NCI-H187 treated with DMSO at 0.1 percent for 48 hours (cell line): ENCODE data around the gene ZNF138.
"Not testable (repeated sequence)": the region's sequence is repeated elsewhere in the genome, so short reads cannot be mapped to it uniquely, and the experiment has no call there.

Experiments
- DNase-seq: peaks from one replicate; lab custom pipeline; 2025; lab: John Stamatoyannopoulos, UW

The ZNF138 gene

DNA sequence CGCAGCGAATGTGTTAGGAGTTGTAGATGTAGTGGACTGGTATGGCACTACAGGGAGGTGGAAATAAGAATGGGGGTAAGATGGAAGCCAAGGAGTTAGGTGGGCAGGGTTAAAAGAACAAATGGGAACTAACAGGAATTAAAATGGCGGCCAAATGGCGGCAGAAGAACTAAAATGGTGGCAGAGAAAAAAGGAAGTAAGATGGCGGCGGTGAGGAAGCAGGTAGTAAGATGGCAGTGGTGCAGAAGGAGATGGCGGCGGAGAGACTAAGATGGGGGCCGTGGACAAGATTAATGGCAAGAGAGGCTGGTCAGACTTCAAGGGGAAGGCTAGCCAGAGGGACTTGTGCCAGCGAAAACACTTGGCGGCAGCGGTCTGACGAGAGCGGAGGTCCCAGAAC lies 44.5 kb downstream of the ZNF138 start:
- no peak for DNase-seq

DNA sequence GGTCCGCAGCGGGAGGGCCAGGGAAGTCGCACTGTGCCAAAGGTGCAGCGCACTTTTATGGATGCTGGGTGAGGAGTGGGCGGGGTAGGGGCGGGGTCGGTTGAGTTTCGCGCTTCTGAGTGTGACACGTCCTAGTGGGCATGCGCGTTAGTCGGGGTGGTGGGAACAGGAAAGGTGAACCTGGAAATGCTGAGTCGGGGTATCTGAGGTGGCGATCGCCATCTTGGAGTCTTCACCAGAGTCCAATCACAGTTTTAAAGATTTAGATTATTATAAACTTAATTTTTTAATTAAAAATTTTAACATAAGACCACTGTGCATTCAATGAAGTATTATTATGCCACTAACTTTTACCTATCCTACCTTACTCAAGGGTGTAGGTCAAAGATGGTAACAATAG lies 45.7 kb downstream of the ZNF138 start:
- no peak for DNase-seq

DNA sequence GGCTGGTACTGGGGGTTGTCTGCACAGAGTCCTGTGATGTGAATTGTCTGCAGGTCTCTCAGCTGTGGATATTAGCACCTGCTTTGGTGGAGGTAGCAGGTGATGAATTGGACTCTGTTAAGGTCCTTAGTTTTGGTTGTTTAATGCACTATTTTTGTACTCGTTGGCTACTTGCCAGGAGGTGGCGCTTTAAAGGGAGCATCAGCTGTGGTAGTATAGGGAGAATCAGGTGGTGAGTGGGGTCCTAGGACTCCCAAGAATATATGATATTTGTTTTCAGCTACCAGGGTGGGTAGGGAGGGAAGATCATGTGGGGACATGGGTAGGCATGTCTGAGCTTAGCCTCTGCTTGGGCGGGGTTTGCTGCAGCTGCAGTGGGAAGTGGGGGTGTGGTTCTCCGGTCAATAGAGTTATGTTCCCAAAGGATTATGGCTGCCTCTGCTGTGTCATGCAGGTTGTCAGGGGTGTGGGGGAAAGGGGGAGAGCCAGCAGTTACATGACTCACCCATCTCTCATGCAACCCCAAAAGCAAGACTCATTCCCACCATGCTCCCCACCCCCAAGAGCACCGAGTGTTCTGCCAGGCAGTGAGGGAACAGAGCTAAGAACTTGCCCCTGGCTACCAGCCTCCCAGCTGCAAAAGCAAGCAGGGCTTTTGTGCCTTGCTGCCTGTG lies 55.2 kb downstream of the ZNF138 start:
- peak; percentile 69 for DNase-seq

DNA sequence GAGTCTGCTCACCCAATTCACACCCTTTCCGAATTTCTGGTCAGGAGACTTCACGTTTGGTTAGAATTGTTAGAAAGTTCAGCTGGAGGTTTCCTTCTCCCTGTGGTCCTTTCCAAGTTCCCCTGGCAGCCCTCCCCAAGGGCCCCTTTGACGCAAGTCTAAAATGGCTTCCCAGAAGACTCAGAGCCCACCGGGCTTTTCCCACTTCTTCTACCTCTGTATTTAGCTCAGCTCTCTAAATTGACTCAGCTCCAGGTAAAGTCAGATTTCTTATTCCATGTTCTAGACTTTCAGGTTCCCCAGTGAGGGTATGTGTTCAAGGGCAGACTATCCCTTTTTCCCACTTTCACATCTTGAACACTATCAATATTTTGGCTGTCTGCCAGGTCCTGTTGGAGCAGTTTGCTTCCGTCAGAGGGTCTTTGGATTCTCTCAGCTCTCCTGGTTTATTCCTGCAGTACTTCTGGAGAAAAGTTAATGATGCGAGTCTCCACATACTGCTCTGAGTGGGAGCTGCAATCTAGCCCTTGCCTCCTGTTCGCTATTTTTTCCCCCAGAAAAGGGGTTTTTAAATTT lies 55.8 kb downstream of the ZNF138 start:
- no peak for DNase-seq

DNA sequence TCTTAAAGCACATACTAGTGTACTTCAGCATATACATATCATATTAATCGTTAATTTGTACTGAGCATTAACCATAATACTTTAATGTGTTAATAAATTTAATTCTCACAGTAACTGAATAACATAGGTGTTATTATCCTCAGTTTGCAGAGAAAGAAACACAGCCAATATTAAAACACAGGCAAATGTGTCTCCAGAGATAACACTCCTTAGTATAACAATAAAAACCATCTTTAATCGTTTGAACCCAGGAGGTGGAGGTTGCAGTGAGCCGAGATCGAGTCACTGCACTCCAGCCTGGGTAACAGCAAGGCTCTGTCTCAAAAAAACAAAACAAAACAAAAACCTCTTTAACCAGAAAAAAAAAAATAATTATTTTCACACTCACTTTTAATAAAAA lies 59.5 kb downstream of the ZNF138 start:
- DNase-seq, result no peak

DNA sequence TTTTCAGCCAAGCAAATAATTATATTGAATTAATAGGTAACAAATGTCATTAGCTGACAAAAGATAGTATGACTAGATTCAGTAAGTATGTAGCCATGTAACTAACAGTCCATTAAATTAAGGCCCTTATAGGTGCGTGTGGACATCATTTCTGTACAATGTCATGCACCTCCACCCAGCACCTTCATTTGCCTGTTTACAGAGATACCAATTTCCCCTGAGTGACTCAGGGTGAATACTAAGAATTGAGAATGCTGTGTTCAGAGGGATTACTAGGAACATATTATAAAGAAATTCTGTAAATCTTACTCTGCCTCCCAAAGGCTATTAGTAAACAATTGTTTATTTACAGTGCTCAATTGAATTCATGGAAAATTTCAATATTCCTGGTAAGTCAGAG lies 60.7 kb downstream of the ZNF138 start:
- DNase-seq, result no peak

DNA sequence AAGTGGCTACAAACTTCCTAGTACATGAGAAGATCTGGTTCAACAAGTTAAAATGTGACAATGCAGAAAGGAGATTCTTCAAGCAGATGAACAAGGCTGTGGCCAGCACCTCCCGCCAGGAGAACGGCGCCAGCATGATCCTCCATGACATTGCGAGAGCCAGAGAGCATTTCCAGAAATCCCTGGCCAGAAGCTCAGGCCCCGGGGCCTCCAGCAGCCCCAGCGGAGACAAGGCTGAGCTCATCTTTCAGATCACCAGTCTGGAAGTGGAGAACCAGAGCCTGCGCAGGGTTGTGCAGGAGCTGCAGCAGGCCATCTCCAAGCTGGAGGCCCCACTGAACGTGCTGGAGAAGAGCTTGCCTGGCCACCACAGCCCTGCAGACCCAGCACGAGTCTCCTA lies 68.8 kb downstream of the ZNF138 start:
- DNase-seq, result no peak

DNA sequence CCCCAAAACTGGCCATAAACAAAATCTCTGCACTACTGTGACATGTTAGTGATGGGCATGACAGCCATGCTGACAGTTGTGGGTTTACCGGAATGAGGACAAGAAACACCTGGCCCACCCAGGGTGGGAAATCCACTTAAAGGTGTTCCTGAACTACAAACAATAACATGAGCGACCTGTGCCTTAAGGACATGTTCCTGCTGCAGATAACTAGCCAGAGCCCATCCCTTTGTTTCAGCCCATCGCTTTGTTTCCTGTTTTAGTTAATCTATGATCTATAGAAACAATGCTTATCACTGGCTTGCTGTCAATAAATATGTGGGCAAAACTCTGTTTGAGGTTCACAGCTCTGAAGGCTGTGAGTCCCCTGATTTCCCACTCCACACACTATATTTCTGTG lies 69.3 kb downstream of the ZNF138 start:
- DNase-seq, result not testable (repeated sequence)

DNA sequence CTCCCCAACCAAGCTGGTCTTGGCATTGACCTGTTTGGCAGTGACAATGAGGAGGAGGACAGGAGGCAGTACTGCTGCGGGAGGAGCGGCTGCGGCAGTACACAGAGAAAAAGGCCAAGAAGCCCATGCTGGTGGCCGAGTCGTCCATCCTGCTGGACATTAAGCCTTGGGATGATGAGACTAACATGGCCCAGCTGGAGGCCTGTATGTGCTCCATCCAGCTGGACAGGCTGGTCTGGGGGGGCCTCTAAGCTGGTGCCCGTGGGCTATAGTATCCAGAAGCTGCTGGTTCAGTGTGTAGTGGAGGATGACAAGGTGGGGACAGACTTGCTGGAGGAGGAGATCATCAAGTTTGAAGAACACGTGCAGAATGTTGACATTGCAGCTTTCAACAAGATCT lies 69.7 kb downstream of the ZNF138 start:
- DNase-seq, result no peak

DNA sequence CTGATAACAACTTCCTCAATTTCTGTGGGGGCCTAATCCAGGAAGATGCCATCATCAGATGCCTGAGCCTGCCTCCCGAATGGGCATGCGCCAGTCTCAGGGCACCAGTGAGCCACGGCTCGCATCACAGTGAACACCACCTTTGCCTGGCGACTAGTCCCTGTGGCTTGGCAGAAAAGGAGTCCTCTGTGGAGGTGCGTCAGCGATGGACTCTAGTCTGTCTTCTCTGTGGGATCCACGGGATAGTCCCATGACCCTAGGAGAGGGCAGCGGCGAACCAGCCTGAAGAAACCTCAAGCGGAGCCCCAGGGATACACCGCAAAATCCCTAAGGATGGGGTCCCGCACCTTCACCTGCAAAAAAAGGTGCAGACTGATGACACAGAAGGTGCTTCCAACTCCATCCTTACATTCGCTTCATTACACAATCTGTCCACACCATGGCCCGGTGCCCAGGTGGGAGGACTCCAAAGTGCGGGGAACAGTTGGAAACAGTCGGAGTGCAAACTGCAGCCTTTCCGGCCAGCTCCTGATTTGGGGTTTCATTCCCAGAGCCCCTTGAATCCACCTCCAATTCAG lies 73.7 kb downstream of the ZNF138 start:
- DNase-seq, result no peak

DNA sequence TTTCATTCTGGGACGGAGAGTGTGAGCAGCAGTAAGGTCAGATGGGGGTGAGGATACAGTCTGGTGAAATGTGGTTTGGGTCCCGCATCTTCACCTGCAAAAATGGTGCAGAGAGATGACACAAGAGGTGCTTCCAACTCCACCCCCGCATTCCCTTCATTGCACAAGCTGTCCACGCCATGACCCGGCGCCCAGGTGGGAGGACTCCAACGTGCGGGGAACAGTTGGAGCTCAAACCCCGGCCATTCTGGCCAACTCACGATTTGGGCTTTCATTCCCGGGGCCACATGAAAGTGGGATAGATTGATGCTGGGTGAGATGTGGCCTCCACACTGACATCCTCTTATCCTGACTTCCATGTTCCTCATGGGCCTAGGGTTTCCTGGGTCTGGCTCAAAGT lies 74.3 kb downstream of the ZNF138 start:
- DNase-seq, result no peak

DNA sequence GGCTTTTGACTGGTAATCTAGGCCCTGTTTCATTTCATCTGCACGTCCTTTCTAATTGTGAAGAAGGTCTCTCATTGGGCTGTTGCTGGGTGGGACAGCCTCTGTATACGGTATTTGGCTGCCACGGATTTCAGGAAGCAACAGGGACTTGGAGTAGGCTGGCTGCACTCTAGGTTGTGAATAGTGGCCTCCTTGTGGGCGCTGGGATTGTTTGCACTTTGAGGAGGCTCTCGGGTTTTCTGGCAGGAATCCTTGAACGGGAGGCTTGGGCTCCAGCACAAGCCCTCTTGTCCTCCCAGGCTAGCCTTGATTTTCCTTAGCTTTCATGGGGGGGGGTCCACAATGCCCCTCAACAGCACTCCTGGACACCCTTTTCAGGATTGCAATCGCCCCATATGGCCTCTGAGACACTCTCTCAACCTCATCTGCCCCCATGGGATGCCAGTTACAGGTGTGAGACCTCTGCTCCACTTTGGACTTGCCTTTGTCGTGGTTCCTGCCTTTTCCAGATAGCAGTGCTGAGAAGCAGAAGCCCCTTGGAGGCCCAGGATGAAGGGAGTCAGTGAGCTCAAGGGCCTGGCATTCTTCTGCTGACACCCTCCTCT lies 75.0 kb downstream of the ZNF138 start:
- DNase-seq, result no peak

DNA sequence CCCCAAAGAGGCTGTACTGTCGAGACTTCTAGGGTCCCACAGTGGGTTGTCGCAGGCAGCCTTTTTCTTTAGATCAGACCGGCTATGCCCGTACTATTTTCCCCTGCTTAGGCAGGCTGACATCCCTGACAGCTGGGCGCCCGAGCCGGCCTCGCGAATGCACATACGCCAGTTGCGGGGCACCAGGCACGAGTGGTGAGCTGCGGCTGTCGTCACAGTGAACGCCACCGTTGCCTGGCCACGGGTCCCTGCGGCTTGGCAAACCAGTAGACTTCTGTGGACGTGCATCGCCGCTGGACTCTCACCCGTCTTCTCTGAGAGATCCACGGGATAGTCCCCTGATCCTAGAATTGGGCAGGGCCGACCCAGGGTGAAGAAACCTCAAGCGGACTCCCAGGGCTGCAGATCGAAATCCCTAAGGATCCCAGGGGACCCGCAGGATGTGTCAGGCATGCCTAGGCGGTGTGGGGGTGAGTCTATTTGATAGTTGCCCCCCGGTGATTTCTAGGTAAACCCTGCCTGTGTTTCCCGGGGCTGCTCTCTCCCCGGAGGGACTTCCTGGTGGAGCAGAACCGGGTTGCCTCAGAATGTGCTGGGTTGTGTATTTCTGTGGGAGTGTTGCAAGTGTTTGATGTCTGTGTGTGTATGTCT lies 75.8 kb downstream of the ZNF138 start:
- no peak for DNase-seq

DNA sequence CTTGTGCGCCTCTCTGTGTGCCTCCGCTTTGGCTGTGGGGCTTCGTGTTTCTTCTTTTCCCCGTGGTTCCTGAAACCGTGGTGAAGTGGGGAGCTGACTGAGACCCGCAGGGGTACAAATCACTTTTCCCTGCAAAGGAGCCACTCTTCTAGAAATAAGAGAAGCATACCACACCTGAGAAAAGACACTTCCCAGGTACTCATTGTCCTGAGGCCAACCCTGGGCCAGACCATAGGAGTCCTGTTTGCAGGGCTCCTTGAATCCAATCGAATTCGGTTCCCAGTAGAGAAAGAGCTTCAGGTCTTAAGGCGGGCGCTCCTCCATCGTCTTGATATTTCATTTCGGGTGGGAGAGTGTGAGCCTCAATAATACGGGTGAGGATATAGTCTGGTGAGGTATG lies 76.4 kb downstream of the ZNF138 start:
- DNase-seq, result no peak

DNA sequence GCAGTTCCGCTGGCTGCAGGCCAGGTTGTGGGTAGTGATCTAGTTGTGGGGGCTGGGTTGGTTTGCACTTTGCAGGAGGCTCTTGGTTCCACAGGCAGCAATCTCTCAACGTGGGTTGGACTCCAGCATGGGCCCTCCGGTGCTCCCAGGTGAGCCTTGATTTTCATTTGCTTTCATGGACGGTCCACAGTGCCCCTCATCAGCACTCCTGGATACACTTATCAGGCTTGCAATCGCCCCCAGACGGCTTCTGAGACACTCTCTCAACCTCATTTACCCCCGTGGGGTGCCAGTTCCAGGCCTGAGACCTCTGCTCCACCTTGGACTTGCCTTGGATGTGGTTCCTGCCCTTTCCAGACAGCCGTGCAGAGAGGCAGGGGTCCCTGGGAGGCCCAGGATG lies 77.5 kb downstream of the ZNF138 start:
- DNase-seq, result no peak

DNA sequence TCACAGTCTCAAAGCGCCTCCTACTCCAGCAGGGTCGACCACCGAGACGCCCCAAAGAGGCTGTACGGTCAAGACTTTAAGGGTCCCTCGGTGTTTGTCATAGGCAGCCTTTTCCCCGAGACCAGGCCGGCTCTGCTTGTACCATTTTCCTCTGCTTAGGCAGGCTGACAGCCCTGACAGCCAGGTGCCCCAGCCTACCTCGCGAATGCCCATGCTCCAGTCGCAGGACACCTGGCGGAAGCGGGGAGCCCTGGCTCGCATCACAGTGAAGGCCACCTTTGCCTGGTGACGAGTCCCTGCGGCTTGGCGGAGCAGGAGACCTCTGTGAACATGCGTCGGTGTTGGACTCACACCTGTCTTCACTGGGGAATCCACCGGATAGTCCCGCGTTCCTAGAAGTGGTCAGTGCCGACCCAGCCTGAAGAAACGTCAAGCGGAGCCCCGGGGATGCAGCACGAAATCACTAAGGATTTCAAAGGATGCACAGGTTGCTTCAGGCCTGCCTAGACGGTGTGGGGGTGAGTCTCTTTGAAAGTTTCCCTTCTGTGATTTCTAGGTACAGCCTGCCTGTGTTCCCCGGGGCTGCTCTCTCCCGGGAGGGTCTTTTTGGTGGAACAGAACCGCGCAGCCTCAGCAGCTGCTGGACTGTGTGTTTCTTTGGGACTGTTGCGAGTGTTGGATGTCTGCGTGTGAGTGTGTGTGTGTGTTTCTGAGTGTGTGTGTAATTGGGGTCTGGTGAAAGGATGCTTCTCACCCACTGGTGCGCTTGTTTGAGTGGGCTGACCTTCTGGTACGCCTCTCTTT lies 78.3 kb downstream of the ZNF138 start:
- no peak for DNase-seq

DNA sequence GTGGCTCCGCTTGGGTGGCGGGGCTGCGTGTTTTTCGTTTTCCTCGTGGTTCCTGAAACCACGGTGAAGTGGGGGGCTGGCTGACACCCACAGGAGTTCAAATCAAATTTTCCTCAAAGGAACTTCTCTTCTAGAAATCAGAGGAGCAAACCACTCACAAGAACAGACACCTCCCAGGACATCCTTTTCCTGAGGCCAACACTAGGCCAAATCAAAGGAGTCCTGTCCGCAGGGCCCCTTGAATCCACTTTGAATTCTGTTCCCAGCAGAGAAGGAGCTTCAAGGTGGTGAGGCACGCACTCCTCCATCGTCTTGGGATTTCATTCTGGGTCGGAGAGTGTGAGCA lies 78.9 kb downstream of the ZNF138 start:
- no peak for DNase-seq

DNA sequence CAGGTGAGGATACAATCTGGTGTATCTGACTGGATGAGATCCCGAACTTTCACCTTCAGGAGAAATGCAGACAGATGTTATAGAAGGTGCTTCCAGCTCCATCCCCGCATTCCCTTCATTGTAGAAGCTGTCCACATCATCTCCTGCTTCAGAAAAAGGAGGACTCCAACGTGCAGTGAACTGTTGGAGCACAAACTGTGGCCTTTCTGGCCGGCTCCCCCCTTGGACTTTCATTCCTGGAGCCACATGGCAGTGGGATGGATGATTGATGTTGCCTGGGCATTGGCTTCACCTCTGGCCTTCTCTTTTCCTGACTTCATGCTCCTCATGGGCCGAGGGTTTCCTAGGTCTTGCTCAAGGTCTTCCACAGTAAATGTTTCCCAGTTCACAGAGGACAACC lies 79.3 kb downstream of the ZNF138 start:
- DNase-seq, result no peak

DNA sequence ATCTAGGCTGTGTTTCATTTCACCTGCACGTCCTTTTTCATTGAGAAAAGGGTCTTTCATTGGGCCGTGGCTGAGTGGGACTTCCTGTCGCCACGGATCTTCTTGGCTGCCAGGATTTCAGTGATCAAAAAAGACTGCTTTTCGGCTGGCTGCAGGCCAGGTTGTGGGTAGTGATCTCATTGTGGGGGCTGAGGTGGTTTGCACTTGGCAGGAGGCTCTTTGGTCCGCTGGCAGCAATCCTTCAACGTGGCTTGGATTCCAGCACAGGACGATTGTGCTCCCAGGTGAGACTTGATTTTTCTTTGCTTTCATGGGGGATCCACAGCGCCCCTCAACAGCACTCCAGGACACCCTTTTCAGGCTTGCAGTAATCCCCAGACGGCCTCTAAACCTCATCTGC lies 79.9 kb downstream of the ZNF138 start:
- no peak for DNase-seq

DNA sequence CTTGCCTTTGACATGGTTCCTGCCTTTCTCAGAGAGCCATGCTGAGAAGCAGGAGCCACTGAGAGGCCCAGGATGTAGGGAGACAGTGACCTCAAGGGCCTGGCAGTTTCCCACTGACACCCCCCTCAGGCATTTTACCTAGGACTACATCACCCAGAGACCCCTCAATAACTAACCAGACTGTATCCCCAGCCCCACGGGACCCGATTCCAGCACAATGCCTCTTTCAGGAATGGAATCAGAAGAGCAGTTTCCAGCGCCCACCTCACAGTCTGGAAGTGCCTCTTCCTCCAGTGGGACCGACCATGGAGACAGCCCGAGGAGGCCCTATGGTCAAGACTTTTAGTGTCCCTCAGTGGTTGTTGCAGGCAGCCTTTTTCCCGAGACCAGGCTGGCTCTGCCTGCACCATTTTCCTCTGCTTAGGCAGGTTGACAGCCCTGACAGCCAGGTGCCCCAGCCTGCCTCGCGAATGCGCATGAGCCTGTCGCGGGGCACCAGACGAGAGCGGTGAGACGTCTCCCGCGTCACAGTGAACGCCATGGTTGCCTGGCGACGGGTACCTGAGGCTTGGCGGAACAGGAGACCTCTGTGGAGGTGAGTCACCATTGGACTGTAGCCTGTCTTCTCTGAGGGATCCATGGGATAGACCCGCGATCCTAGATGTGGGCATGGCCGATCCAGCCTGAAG lies 80.5 kb downstream of the ZNF138 start:
- DNase-seq, result no peak

DNA sequence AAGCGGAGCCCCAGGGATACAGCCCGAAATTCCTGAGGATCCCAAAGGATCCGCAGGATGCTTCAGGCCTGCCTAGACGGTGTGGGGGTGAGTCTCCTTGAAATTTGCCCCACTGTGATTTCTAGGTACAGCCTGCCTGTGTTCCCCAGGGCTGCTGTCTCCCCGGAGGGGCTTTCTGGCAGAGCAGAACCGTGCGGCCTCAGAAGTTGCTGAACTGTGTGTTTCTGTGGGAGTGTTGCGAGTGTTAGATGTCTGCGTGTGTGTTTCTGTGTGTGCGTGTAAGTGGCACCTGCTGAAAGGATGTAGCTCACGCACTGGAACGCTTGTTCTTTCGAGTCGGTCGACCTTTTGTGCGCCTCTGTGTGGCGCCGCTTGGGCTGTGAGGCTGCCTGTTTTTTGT lies 81.0 kb downstream of the ZNF138 start:
- DNase-seq, result no peak
